ENCODE data around the gene MAP3K10.

The MAP3K10 gene

DNA sequence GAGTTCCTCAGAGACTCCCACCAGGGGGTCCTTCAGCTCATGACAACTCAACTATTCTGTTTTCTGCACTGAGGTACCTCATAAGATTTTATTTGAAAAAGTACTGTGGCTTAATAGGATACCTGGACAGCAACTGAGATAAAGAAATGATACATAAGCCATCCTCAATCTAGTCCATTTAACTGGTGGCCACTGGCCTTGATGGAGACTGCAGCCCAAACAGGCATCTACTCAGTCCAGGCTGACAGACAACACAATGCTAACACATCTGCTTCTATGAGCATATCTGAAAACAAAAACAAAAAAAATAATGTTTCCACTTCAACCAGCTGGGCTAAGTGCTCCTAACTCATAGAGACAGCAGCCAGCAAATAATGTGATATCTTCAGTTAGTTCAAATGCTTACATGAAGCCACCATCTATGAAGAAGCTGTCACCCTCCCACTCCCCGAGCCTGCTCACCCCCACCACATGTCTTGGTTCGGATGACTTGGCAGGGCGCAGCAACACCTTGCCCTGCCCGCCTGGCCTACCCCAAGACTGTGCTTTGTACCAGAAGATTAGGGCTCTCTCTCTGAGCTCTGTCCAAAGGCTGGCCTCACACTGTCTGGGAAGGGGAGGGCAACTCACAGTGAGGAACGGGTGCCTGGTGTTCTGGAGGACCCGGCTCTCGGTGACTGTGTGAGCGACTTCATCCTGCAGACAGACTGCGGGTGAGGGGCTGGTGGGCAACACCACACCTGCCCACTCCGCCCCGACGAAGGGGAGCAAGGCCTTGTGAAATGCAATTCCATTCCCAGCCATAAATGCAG is 48.4 kb downstream of the MAP3K10 start:
- no peak for TF ChIP-seq ZNF274 (IDR thresholded peaks at IDR 0.05; ENCODE audit: low read depth, low read length)
- H3K4me3 ChIP-seq (ENCODE audit: low read length), result no peak overlapping the region

DNA sequence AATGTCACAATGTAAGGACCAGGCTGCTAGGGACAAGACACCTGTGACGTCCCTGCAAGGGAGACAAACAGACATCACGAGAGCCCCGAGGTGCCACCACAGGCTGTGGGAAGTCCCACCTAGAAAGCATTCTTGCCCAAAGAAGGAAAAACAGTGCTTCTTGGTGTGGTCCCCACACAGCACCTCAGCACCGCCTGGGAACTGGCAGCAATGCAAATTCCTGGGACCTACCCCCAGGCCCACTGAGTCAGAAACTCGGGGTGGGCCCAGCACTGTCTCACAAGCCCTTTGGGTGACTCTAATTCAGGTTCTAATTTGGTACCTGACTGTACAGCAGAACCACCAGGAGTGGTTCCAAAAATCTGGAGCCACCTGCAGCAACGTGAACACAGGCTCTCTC is 49.1 kb downstream of the MAP3K10 start:
- TF ChIP-seq ZNF274 (IDR thresholded peaks at IDR 0.05; ENCODE audit: low read depth, low read length), result no peak

DNA sequence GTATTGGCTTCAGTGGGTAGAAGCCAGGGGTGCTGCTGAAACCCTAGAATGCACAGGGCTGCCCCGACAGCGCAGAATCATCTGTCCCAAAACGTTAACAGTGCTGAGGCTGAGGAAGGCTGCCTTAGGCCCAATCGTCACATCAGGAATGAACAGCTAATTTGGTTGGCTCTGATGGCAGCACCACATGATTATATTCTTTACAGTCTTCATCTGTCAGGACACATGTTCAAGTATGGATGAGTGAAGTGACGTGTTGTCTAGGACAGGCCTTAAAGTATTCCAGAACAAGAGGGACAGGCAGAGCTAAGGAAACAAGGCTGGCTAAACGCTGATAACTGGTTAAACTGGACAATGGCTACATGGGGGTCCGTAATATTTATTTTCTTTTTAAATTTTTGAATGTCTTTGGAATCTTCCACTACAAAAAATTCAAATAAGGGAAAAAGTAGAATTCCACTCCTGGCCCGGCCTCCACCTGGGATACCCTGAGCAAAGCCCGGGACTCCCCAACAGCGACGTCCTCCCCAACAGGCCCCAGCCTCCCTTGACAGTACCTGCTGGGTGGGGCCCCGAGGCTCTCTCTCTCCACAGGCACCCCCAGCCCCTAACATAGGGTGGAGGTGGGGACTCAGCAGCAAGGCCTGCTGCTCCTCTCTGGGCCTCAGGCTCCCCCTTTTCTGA is 50.0 kb downstream of the MAP3K10 start:
- no peak for TF ChIP-seq ZNF274 (IDR thresholded peaks at IDR 0.05; ENCODE audit: low read depth, low read length)
- no peak overlapping the region for H3K4me3 ChIP-seq (ENCODE audit: low read length)

More for the DNA sequence above, 49.1 kb downstream of the MAP3K10 start:
- no peak overlapping the region for H3K4me3 ChIP-seq (ENCODE audit: low read length)

DNA sequence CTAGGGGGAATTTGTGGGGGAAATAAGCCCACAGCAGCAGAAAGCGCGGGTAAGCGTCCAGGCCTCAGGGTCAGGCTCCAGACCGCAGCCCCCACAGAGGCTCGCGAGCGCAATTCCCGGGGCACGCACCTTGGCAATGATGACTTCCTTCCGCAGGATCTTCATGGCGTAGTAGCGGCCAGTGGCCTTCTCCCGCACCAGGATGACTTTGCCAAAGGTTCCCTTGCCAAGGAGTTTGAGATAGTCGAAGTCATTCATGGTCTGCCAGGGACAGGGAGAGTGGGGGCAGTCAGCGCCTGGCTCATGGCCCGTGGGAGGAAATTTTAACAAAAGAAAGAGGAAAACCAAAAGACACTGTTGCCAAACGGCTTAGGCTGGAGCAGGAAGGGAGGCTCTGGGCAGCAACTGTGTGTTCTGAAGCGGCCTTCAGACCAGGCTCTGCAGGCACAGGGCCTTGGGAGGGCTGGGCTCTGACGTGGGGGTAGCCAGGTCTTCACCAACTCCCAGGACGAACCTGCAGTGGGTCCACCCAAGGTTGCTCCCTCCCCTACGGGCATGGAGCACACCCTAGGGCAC is 50.7 kb downstream of the MAP3K10 start:
- H3K4me3 ChIP-seq (ENCODE audit: low read length), result no peak overlapping the region
- TF ChIP-seq ZNF274 (IDR thresholded peaks at IDR 0.05; ENCODE audit: low read depth, low read length), result no peak

DNA sequence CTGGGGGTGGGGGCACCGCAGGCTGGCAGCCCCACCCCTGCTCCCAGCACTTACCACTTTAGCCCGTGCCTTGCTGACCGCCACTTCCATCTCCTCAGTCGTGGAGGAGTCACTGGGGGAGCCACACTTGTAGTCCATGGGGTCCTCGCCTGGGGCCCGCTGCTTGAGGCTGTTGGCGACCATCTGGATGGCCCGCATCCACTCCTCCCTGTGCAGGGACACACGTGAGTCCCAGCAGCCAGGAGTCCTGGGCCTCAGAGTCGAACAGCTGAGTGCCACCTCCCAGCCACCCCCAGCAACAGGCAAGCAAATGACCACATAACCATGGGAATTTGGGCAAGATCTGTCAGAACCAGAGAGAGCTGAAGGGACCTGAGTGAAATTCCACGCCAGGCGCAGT is 51.3 kb downstream of the MAP3K10 start:
- no peak overlapping the region for H3K4me3 ChIP-seq (ENCODE audit: low read length)
- no peak for TF ChIP-seq ZNF274 (IDR thresholded peaks at IDR 0.05; ENCODE audit: low read depth, low read length)

DNA sequence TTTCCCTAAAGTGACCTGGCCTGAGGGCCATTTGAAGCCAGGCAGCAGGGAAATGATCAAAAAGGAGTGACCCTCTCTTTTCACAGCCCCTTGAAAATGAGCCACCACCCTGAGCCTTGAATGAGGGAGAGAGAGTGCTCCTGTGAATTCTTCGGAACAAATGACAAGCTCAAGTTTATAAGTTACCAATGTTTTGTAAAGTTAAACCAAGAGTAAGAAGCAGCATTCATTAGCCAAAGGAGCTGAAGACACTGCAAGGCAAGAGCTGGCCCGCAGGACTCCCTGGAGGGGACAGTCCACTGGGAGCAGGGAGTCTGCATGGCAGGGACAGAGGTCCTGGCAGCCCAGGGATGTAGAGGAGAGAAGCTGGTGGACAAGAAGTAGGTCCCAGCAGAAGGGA is 52.0 kb downstream of the MAP3K10 start:
- no peak for TF ChIP-seq ZNF274 (IDR thresholded peaks at IDR 0.05; ENCODE audit: low read depth, low read length)
- no peak overlapping the region for H3K4me3 ChIP-seq (ENCODE audit: low read length)

DNA sequence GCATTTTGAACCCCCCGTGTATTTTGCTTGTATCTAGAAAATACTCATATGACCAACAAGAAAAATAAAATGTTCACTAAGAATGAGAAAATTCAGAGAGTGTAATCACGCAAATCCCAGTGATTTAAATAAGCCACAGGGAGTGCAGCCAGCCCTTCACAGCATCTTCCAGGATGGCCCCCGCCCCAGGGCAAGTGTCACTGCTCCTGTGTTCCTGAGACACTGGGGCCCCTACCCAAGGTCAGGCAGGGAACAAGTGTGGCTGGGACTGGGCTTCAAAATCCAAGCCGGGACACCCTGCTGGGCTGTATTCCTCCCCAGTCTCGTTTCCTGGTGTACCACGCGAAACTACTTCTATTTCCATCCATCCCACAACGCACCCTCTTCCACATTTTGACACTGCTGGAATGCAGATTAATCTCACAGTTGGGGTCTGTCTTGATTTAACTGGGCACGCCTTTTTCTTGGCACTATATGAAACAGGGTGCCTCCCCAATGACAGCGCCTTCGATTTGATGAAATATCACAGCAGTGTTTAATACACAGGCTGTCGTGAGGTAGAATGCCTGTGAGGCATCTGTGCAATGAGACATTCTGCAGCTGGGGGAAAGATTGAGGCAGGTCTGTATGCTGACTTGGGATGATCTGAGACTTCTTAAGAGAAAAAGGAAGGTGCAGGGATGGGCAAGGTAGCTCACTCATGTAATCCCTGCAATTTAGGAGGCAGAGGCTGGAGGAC is 53.5 kb downstream of the MAP3K10 start:
- TF ChIP-seq ZNF274 (IDR thresholded peaks at IDR 0.05; ENCODE audit: low read depth, low read length), result no peak
- no peak overlapping the region for H3K4me3 ChIP-seq (ENCODE audit: low read length)

DNA sequence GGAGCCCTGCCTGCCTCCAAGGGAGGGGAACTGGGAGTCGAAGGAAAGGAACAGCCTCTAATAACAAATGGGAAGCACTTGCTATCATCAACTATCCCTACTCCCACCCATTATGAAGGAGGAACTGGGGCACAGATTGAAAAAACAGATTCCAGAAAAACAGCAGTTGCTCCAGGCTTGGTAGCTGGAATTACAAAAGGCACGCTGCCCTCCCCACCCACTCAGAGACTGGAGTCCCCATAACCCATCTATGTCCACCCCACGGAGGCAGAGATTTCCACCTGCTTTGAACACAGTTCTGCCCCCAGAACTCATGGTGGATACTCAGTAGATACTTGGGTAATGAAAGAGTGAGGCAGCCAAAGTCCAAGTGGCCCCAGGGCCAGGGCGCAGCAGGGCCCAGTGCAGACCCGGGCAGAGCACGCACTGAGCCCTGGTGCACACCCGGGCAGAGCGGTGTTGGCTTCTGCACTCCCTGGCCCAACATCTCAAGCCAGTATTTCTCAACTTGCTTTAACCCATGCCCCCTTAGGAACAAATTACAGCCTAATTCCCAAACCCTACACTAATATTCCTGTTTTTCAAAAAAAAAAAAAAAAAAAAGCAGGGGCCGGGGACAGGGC is 54.4 kb downstream of the MAP3K10 start:
- no peak for TF ChIP-seq ZNF274 (IDR thresholded peaks at IDR 0.05; ENCODE audit: low read depth, low read length)

DNA sequence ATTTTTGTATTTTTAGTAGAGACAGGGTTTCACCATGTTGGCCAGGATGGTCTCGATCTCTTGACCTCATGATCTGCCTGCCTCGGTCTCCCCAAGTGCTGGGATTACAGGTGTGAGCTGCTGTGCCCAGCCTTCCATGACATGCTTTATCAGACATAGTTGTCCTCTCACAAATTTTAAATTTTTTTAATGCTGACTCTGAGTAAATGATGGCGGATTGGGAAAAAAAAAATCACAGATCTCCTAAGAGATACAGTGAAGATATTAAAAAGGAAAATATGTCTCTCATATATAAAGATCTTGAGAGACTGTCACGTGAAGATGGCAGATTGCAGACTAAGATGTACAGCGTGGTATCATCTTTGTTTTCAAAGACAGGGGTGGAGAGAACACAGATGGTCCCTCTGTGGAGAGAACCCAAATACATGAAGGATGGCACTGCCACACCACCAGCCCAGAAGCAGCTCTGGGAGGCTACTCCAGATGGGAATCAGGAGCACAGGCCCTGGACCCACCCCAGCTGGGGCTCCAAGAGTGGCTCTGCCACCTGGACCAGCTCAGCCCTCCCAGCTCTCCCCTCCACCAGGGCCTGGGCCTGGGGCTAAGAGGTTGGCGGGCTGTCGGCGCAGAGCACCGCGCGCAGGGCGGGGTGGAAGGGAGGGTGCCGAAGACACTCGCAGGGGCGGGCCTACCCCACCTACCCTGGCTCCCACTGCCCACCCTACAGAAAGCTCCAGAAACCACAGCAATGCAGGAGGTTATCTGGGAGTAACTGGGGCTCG is 55.3 kb downstream of the MAP3K10 start:
- no peak overlapping the region for H3K4me3 ChIP-seq (ENCODE audit: low read length)
- TF ChIP-seq ZNF274 (IDR thresholded peaks at IDR 0.05; ENCODE audit: low read depth, low read length), result no peak

More for the DNA sequence above, 54.4 kb downstream of the MAP3K10 start:
- H3K4me3 ChIP-seq (ENCODE audit: low read length), result no peak overlapping the region

DNA sequence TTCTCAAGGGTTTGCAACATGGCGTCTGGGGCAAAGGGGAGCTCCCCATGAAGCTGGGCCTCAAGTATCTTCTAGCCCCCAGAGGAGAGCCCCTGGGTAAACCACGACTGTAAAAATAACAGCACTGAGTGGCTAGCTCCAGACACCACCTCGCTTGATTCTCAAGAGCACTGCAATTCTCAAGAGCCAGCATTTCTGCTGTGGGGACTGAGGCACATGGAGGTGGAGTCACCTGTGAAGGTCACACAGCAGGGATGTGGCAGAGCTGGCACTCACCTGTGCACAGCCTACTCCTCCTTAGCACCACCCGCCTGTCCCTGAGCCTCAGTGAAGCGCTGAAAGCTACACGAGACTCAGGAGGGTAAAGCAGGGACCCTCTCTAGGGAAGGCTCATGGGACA is 56.0 kb downstream of the MAP3K10 start:
- no peak for TF ChIP-seq ZNF274 (IDR thresholded peaks at IDR 0.05; ENCODE audit: low read depth, low read length)
- H3K4me3 ChIP-seq (ENCODE audit: low read length), result no peak overlapping the region

DNA sequence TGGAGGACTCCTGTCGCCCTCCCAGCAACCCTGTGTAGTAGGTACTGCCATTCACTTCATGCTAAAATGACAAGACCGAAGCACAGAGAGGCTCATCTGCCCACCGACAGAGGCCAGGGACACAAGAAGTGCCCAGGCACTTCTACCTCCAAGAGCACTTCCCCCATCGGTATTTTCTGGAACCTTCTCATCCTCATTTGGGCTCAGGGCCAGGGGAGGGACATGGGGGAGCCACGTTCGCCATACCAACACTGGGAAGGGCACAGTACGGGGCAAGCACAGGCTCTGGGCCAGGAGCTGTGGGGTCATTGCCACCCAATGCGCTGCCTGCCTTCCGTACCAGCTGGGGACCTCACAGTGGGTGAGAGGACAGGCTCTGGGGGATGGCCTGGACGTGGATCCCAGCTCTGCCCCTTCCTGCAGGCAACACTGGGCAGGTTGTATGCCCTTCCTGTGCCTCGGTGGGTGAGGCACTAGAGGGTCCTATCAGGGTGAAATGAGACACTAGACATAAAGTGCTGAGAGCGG is 56.6 kb downstream of the MAP3K10 start:
- H3K4me3 ChIP-seq (ENCODE audit: low read length), result no peak overlapping the region
- TF ChIP-seq ZNF274 (IDR thresholded peaks at IDR 0.05; ENCODE audit: low read depth, low read length), result no peak

DNA sequence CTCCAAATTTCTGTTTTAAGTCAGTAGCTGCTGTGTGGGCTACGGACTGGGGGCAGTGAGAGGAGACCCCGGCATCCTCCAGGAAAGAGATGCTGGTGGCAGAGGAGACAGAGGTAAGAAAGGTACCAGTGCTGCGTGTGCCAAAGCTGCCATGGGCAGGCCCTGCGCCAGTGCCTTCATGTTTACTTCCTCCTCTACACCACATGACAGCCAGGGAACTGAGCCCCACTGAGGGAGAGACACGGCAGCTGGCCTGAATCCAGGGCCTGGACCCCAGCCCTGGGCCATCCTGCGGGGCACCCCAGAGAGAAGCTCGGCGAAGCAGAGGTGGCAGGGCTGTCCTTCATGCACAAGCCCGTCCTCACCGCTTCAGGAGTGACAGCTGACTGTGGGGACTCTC is 58.0 kb downstream of the MAP3K10 start:
- TF ChIP-seq ZNF274 (IDR thresholded peaks at IDR 0.05; ENCODE audit: low read depth, low read length), result no peak
- no peak overlapping the region for H3K4me3 ChIP-seq (ENCODE audit: low read length)

DNA sequence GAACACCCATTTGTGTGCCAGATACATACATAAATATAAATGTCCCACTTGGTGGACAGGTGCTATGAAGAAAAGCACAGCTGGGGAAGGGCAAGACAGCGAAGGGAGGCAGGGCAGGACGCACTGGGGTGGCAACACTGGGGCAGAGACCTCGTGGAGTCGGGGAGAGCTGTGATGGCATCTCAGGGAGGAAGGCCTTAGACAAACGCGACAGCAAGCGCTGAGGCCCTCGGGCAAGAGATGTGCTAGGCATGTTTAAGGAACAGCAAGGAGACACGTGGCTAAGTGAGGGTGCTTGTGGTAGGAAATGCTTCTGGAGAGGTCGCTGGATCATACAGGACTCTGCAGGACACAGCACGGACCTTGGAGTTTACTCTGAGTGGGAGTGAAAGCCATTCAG is 58.6 kb downstream of the MAP3K10 start:
- no peak for TF ChIP-seq ZNF274 (IDR thresholded peaks at IDR 0.05; ENCODE audit: low read depth, low read length)

More for the DNA sequence above, 58.6 kb downstream of the MAP3K10 start:
- H3K4me3 ChIP-seq (ENCODE audit: low read length), result no peak overlapping the region

Data from GM08714 (cell line).